Smooth muscle cell of the pulmonary artery (primary cell): ENCODE measurements around the gene DHRS4L2. TPM values are rescaled to one million over a fixed set of nuclear protein-coding genes. Genes with fewer than 3 reads are reported as not detected.

Experiments
- total RNA-seq: library from RNA; depleted of rRNA; stranded (reverse); fragments of >200 nt; gene quantifications from 2 replicates; pipeline ENCODE4 v1.2.3, GENCODE V29; 2014

The DHRS4L2 gene
- 8.4 and 11.5 TPM in 2 replicates for total RNA-seq

DNA sequence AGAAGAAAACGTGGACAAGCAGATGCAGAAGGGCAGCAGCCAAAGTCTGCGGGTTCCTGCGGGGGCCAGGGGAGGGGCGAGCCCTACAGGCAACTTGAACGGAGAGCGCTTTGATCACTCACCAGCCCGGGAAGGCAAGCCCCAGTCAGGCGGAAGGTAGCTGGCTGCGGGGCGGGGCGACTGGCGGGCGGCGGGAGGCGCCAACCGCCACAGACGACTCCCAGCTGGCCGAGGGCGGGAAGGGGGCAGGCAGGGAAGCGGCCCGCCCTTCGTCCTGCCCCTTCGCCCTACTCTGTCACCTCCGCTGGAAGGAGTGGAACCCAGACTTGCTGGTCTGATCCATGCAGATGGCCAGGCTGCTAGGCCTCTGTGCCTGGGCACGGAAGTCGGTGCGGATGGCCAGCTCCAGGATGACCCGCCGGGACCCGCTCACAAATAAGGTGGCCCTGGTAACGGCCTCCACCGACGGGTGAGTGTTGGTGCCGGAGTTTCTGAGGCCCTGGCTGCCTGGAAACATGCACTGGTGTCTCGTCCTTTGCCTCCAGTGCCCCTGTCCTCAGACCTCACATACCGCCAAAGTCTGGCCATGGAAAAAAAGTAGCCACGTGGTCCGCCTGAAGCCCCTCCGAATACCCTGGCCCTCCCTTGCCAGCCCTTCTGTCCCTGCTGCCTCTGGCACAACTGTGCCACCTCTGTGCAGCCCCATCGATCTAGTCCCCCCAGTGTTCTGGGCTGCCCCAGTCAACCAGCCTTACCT is at the start of gene DHRS4L2:
Gene DHRS4L2 (plus strand): TSS at position 323 of the 757 bp plus-strand sequence. CDS start 19 bp downstream, at position 342.

GRCh38 chr14:23953464-23954278 is 35.1 kb upstream of the DHRS4L2 start, which contains the start of gene DHRS4:
Gene DHRS4, plus strand, starts transcription at chr14:23953770. Its CDS starts 19 bp downstream, at chr14:23953789.

GRCh38 chr14:24051789-24052655 is 63.3 kb downstream of the DHRS4L2 start, which contains the start of gene CARMIL3:
Gene CARMIL3, plus strand, starts transcription at chr14:24052009. Its CDS starts 145 bp downstream, at chr14:24052154.

Other genes with a start within 250 kb of the DHRS4L2 start
- gene DHRS4, start 35.2 kb upstream of the DHRS4L2 start, total RNA-seq, result 41.7 and 45.9 TPM in 2 replicates
- 0.17 TPM in 1 of 2 replicates, not detected in the other for gene CARMIL3, start 63.1 kb downstream of the DHRS4L2 start, total RNA-seq
- not detected in 2 replicates for gene CPNE6, start 82.6 kb downstream of the DHRS4L2 start, total RNA-seq
- gene PCK2, start 105.4 kb downstream of the DHRS4L2 start, total RNA-seq, result 26.8 and 35.3 TPM in 2 replicates
- 50.9 and 56.8 TPM in 2 replicates for gene DCAF11, start 125.8 kb downstream of the DHRS4L2 start, total RNA-seq
- gene NRL, start 126.0 kb downstream of the DHRS4L2 start, total RNA-seq, result 0.65 and 0.96 TPM in 2 replicates
- 0.20 TPM in 2 replicates for gene FITM1, start 141.7 kb downstream of the DHRS4L2 start, total RNA-seq
- 87.2 and 96.2 TPM in 2 replicates for gene PSME1, start 147.3 kb downstream of the DHRS4L2 start, total RNA-seq
- 11.4 and 14.0 TPM in 2 replicates for gene EMC9, start 152.7 kb downstream of the DHRS4L2 start, total RNA-seq
- gene PSME2, start 157.7 kb downstream of the DHRS4L2 start, total RNA-seq, result 58.8 and 64.5 TPM in 2 replicates
- gene RNF31, start 158.6 kb downstream of the DHRS4L2 start, total RNA-seq, result 26.7 and 35.1 TPM in 2 replicates
- 54.0 and 57.1 TPM in 2 replicates for gene IRF9, start 172.3 kb downstream of the DHRS4L2 start, total RNA-seq
- 0.65 and 1.2 TPM in 2 replicates for gene REC8, start 183.2 kb downstream of the DHRS4L2 start, total RNA-seq
- 42.3 and 84.2 TPM in 2 replicates for gene IPO4, start 199.9 kb downstream of the DHRS4L2 start, total RNA-seq
- gene TM9SF1, start 206.5 kb downstream of the DHRS4L2 start, total RNA-seq, result 102 and 113 TPM in 2 replicates
- 0.07 and 0.53 TPM in 2 replicates for gene TSSK4, start 216.8 kb downstream of the DHRS4L2 start, total RNA-seq
- 21.8 and 24.1 TPM in 2 replicates for gene CHMP4A, start 224.6 kb downstream of the DHRS4L2 start, total RNA-seq
- 14.8 and 15.4 TPM in 2 replicates for gene MDP1, start 227.1 kb downstream of the DHRS4L2 start, total RNA-seq
- gene NEDD8, start 243.4 kb downstream of the DHRS4L2 start, total RNA-seq, result 122 and 125 TPM in 2 replicates
- gene GMPR2, start 244.0 kb downstream of the DHRS4L2 start, total RNA-seq, result 88.9 and 107 TPM in 2 replicates